T-helper 2 cell treated with Interferon-gamma antibody and Interleukin-4, amounts not matched to agents 100 ng/mL and 5 ng/mL, for 36 hours (primary cell): ENCODE results near the gene HMG20B. TPM values are rescaled to one million over a fixed set of nuclear protein-coding genes. Genes with fewer than 3 reads are reported as not detected.
"Not testable (repeated sequence)": the region's sequence is repeated elsewhere in the genome, so short reads cannot be mapped to it uniquely, and the experiment has no call there.

Source experiments
- intact Hi-C: fragments of 100-400 bp; cut with micrococcal nuclease; formaldehyde crosslinking; loops from one replicate; pipeline ENCODE4 v1.15.1; 2023
- total RNA-seq: library from RNA; stranded (reverse); gene quantifications from 2 replicates; pipeline ENCODE4 v1.2.3, GENCODE V29; 2022

HMG20B gene
- 38.7 and 41.0 TPM in 2 replicates for total RNA-seq

DNA sequence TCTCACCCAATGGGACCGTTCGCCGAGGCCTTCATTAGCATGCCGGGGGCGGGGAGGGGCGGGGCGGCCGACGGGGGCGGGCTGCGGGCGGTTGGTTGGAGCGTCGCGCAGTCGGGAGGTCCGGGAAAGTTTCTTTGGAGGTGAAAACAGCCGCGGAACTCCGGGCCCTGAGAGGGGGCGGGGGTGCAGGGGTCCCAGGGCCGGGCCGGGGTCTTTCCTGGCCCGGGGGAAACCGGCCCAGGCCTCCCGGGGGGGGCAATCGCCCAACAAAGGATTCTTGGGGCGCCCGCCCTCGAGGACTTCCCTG, at the start of gene HMG20B:
HMG20B (plus strand) TSS at position 90 of the 307 bp plus-strand sequence. CDS start 366 bp downstream, outside the sequence.
- intact Hi-C loops = loop anchor here (1.0 to 10.0 kb wide), 4 partner anchors 16 to 492 kb away; partner anchors contain the start of genes FZR1, MFSD12 and ZBTB7A

DNA sequence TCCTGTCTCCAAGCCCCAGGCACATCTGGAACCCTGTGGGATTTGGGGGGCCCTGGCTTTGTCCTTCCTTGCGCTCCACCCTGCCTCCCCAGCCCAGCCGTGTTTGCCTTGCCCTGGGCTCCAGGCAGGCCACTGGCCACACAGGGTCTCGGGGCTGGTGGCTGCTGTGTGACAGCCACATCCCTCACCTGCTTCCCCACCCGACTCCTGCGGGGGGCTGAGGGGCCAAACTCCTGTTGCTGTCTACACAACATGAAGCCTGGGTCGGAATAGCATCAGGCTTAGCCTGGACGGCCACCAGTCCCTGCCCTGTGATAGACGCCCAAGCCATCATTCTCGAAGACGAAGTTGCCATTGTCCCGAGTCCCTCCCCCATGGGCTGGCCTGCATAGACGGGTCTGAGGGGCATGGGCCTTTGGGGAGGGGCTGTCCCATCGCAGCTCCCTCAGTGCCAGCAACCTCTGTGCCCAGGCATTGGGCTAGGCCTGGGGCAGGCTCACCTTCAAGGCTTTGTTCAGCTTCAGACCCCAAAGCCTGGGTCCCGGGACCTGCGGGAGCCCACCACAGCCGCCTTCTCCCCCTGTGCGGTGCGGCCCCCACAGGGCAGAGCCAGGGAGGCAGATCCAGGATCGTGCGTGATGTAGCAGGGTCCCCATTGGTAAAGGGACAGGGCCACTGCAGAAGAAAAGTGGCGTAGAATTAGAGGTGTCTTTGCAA, 49.2 kb upstream of the HMG20B start:
- intact Hi-C loops = no loop called here

DNA sequence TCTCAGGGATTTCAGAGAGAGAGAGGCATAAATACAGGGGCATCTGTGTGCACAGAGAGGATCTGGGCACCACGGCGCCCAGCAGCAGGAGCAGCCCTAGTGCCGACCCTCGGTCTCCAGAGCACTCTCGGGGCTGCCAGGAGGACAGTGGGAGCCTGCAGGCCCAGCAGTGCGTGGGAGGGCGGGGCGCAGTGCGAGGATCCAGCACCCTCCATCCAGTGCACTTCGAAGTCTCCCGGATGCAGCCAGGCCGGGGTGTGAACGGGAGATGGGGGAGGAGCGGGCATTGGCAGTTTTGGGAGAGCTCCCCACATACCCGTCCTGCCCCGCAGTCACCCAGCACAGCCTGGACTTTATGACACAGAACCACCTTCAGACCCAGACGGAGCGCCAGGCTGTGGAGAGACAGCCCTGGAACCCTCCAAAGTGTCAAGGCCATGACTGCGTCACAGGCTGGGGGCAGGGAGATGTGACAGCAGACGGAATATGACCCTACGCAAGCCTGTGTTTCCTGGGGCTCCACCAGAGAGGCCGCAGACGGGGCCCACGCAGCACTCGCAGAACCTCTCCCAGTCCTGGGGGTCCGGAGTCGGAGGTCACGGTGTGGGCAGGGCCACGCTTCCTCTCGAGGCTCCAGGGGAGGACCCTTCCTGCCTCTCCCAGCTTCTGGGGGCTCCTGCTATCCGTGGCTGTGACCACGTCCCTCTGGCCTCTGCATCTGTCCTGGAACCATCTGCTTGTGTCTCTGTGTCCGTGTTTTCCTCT, 48.5 kb upstream of the HMG20B start:
- intact Hi-C loops = no loop called here

DNA sequence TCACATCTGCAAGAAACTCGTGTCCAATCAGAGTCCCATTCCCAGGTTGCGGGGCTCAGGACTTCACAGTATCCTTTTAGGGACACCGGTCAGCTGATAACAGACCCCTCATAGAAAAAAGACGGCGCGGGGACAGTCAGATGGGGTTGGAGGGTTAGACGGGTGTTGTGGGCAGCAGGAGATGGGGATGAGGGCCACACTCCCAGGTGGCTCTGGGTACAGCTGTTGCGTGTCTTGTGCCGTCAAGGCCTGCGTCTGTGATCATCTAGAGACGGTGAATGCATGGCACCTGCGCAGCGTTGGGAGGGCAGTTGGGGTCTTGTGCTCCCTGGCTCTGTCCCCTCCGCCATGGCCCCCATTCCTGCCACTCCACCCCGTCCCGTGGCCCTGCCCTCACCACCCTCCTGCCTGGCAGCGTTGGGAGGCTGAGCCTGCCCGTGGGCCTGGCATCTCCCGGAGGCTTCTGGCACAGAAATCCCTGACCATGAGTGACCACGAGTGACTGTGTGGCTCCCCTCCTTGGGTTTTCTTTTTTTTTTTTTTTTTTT, 47.8 kb upstream of the HMG20B start:
- intact Hi-C loops = no loop called here

DNA sequence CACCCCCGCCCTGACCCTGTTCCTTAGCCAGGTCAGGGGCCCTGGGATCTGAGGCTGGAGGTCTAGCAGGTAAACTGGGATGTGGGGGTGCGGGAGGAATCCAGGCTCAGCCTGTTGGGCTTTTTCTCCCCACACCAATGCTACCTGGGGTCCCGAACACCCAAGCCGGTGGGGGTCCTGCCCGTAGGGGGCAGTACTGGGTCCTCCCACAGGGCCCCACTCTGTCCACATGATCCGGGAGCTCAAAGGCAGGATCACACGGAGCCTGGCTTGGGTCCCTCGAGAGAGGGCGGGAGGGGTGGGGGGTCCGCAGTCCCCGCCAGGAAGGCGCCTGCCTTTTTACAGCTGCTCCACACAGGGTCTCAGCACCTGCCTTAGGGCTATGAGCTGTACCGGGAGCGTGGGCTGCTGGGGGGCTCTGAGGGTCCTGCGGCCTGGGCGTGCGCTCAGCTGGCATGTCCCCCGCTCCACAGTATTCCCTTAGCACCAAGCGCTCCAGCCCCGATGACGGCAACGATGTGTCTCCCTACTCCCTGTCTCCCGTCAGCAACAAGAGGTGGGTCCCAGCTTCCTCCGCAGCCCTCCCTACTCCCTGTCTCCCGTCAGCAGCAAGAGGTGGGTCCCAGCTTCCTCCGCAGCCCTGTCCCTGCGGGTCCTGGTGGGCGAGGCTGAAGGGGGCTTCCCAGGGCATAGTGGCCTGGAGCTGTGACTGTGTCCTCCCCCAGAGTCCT, 46.1 kb upstream of the HMG20B start:
- intact Hi-C loops = no loop called here

DNA sequence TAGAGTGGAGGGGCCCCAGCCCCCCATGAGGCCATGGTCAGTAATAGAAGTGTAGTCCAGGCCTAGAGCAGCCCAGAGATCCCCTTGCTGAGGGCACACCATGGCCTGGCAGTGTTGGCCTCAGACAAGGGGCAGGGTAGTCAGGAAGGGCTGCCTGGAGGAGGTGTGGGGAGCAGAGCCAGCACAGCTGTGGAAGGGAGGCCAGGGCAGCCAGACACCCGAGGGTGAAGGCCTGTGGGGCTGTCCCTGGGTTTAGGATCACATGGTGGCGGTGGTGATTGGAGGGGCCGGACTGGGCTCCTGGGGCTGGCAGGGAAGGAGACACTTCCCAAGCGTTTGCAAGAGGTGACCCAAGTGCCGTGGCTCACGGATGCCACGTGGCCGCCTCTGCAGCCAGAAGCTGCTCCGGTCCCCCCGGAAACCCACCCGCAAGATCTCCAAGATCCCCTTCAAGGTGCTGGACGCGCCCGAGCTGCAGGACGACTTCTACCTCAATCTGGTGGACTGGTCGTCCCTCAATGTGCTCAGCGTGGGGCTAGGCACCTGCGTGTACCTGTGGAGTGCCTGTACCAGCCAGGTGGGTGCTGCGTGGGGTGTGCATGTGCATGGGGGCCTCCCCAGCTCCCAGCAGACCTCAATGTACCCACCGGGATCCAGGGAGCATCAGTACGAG, 45.4 kb upstream of the HMG20B start:
- intact Hi-C loops = no loop called here

DNA sequence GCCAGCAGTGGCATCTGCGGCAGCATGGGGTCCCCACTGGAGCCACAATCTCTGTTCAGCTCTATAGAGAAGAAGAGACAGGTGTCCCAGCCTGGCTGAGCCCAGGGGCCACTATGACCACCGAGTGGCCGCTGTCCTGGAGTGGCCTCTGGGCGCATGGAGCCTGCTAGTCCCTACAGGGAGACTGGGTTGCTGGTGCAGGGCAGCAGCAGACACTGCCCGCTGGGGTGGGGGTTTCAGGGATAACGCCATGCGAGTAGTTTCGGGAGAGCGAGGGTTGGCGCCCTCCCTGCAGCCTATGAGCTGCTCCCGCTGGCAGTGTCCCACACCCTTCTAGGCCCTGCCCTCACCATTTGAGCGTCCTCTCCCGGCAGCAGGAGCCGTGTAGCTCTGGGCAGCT, 44.7 kb upstream of the HMG20B start:
- intact Hi-C loops = no loop called here

DNA sequence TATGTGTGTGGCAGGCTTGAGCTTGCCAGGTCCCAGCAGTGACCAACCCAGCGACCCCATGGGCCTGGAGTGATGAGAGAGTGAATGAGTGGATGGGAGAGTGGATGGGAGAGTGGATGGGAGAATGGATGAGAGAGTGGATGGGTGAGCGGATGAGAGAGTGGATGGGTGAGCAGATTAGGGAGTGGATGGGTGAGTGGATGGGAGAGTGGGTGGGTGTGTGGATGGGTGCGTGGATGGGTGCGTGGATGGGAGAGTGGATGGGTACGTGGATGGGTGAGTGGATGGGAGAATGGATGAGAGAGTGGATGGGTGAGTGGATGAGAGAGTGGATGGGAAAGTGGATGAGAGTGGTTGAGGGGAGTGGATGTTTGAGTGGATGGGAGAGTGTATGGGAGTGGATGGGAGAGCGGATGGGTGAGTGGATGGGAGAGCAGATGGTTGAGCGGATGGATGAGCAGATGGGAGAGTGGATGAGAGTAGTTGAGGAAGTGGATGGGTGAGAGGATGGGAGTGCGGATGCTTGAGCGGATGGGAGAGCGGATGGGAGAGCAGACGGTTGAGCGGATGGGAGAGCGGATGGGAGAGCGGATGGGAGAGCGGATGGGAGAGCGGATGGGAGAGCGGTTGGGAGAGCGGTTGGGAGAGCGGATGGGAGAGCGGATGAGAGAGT, 44.1 kb upstream of the HMG20B start:
- intact Hi-C loops = no loop called here

DNA sequence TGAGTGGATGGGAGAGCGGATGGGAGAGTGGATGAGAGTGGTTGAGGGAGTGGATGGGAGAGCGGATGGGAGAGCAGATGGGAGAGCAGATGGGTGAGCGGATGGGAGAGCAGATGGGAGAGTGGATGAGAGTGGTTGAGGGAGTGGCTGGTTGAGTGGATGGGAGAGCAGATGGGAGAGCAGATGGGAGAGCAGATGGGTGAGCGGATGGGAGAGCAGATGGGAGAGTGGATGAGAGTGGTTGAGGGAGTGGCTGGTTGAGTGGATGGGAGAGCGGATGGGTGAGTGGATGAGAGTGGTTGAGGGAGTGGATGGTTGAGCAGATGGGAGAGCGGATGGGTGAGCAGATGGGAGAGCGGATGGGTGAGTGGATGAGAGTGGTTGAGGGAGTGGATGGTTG, 43.4 kb upstream of the HMG20B start:
- intact Hi-C loops = not testable (repeated sequence)

DNA sequence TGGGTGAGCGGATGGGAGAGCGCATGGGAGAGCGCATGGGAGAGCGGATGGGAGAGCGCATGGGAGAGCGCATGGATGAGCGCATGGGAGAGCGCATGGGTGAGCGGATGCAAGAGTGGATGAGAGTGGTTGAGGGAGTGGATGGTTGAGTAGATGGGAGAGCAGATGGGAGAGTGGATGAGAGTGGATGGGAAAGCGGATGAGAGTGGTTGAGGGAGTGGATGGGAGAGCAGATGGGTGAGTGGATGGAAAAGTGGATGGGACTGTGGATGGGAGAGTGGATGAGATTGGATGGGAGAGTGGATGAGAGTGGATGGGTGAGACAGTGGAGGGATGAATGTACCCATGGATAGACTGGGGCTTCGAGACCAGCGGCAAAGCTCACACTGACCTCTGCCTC, 42.4 kb upstream of the HMG20B start:
- intact Hi-C loops = no loop called here

DNA sequence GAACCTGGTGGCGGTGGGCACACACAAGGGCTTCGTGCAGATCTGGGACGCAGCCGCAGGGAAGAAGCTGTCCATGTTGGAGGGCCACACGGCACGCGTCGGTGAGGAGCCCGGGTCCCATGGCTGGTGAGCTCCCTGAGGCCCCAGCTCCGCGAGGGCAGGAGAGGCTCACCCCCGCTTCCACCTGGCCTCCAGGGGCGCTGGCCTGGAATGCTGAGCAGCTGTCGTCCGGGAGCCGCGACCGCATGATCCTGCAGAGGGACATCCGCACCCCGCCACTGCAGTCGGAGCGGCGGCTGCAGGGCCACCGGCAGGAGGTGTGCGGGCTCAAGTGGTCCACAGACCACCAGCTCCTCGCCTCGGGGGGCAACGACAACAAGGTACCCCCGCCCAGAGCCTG, 41.0 kb upstream of the HMG20B start:
- intact Hi-C loops = no loop called here

DNA sequence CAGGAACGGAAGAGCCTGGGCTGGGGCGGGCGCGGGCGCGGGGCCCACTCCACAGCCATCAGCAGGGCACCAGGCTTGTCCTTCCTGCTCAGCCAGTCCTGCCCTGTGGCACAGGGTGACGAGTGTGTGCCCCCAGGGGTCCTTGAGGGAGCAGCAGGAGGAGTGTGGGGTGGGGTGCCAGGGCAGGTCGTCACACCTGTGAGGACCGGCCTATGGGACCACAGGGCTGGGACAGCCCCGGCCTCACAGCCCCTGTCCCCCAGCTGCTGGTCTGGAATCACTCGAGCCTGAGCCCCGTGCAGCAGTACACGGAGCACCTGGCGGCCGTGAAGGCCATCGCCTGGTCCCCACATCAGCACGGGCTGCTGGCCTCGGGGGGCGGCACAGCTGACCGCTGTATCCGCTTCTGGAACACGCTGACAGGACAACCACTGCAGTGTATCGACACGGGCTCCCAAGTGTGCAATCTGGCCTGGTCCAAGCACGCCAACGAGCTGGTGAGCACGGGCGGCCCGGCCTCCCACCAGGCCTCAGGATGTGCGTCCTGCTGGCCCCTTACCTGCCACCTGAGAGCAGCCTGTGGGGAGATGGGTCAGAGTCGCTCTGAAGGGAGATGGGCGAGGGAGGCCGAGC, 40.5 kb upstream of the HMG20B start:
- intact Hi-C loops = no loop called here

DNA sequence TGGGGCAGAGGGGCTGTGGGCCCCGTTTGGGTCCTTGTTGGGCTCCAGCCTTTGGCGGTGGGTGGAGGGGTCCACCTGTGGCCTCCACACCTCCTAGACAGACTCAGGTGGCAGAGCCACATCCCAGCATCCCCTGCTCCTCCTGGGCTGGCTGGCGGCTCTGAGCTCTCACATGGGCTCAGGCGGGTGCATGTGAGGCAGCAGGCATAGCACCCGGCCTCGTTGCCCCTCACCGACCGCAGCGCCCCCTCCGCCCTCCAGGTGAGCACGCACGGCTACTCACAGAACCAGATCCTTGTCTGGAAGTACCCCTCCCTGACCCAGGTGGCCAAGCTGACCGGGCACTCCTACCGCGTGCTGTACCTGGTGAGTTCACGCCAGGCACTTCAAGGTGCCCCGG, 39.7 kb upstream of the HMG20B start:
- intact Hi-C loops = no loop called here

DNA sequence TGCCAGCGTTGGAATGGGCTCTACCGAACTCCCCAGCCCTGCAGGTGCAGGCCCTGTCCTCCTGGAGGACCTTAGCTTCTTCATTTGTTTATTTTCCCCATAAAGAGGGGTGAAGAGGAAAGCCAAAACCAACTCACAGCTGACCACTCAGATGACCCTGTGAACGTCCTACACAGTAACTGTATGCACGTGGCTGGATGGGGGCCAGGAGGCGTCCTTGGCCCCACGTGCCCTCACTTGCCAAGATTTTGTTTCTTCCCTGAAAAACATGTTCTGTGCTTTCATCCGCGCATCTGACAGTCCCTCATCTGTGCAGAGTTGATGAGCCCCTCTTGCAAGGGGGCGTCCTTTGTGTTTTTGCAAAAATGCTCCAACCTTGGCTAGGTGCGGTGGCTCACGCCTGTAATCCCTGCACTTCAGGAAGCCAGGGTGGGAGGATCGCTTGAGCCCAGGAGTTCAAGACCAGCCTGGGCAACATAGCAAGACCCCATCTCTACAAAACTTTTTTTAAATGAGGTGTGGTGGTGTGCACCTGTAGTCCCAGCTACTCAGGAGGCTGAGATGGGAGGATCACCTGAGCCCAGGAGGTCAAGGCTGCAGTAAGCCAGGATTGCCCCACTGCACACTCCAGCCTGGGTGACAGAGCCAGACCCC, 39.1 kb upstream of the HMG20B start:
- intact Hi-C loops = no loop called here

DNA sequence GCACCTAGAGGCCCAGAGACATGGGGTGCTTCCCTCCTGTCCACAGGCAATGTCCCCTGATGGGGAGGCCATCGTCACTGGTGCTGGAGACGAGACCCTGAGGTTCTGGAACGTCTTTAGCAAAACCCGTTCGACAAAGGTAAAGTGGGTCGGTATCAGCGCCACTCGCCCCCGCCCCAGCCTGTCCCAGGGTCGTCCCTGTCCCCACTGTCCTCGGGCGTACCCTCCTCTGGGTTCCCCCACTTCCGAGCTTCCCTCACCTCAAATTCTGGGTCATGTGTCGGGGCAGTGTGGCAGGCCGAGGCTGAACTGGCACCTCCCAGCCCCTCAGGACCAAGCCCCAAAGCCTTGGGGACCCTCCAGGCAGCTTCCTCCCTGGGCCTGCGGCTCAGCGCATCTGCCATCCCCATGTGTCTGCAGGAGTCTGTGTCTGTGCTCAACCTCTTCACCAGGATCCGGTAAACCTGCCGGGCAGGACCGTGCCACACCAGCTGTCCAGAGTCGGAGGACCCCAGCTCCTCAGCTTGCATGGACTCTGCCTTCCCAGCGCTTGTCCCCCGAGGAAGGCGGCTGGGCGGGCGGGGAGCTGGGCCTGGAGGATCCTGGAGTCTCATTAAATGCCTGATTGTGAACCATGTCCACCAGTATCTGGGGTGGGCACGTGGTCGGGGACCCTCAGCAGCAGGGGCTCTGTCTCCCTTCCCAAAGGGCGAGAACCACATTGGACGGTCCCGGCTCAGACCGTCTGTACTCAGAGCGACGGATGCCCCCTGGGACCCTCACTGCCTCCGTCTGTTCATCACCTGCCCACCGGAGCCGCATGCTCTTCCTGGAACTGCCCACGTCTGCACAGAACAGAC, 38.1 kb upstream of the HMG20B start:
- intact Hi-C loops = no loop called here

DNA sequence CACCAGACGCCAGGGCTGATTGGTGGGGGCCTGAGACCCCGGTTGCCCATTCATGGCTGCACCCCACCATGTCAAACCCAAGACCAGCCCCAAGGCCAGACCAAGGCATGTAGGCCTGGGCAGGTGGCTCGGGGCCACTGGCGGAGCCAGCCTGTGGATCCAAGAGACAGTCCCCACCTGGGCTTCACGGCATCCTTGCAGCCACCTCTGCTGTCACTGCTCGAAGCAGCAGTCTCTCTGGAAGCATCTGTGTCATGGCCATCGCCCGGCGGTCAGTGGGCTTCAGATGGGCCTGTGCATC, 37.6 kb upstream of the HMG20B start:
- intact Hi-C loops = no loop called here

DNA sequence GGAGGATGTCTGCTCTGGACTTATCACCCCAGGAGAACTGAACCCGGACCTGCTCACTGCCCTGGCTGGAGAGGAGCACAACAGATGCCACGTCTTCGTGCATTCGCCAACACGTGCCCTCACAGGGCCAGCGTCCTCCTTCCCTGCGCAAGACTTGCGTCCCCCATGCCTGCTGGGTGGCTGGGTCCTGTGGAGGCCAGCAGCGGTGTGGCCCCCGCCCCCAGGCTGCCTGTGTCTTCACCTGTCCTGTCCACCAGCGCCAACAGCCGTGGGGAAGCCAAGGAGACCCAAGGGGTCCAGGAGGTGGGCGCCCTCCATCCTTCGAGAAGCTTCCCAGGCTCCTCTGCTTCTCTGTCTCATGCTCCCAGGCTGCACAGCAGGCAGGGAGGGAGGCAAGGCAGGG, 37.2 kb upstream of the HMG20B start:
- intact Hi-C loops = no loop called here

DNA sequence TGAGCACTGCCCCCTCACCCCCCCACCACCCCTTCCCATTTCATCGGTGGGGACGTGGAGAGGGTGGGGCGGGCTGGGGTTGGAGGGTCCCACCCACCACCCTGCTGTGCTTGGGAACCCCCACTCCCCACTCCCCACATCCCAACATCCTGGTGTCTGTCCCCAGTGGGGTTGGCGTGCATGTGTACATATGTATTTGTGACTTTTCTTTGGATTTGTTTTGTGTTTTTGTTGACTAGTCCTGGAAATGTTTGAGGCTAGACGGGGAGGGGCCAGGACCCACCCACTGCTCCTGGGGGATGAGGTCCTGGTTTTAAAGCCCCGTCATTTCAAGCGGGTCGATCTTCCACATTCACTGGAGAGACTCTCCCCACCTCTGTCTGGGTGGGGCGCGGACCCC, 36.8 kb upstream of the HMG20B start:
- intact Hi-C loops = no loop called here

DNA sequence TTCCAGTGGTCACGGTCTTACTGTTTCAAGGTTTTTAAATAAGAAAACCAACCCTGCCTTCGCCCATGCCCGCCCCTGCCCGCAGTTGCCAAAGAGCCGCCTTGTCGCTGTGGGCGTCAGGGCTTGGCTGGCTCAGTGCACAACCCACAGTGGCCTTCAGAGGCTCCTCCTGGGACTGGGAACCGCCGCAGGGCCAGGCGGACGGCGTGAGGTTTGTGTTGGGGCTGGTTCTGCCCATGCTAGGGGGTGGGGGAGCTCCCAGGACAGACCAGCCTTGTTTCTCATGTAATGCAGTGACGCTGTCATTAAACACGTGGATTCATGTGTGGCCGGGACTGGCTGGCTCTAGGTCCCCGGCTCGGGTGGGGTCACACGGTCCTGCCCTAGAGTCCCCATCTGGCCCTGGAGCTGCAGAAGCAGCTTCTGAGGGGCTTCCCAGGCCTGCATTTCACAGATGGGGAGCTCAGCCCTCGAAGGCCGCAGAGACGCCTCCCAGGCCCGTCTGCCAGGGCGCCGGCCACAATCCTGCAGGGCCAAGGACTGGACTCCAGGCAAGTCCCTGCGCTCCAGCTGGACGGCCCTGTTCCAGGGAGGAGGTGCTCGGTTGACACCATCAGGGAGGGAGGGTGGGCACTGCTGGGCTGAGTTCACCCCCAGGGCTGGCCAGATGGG, 36.2 kb upstream of the HMG20B start:
- intact Hi-C loops = no loop called here
